ENCODE results near the gene RNF123. TPM values are rescaled to one million over a fixed set of nuclear protein-coding genes. Genes with fewer than 3 reads are reported as not detected.

The RNF123 gene
- total RNA-seq, 1 experiment from 2014 or later: 40.6 TPM

DNA sequence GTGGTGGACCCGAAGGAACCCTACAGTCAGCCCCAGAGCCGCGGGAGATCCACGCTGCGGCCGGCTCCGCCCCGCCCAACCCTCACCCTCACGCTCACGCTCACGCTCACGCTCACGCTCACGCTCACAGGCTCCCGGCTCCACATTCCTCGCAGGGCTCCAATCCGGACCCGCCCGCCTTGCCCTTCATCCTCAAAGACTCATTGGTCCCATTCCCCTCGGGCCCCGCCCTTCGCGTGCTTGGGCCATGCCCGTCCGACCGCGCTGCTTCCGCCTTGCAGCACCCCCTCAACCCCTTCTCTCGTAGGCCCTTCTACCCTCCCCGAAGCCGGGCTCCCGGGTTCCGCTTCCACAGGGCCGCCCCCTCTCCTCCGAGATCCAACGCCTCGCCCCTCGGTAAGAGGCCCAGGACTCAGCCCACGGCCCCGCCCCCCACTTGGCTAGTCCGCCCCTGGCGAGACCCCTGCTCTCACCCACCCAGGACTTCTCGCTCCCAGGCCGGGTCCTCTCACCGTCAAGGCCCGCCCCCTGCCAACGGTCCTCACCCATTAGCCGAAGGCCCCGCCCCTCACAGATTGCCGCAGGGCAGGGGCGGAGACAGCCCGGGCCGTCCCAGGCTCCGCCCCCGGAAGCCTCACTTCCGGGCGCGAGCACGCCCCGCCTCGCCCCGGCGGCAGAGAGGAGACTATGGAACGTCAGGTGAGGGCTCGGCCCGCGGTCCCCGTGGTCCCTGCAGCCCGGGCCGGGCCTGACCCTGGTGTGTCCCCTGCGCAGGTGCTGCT is 15.5 kb upstream of the RNF123 start, which contains the start of gene APEH:
APEH (plus strand) TSS at position 637 of the 782 bp plus-strand sequence; CDS start at position 688, 51 bp downstream.
- peak within 1 kb of the TSS; percentile 88 for H3K18ac ChIP-seq (ENCODE audit: insufficient read length, low read depth, low read length)
- Mint-ChIP-seq H3K4me3 (peak within 1 kb of the TSS; percentile 94 to 95), H3K9me3 (no peaks in the 10 kb centered on the region), H3K27me3 (ENCODE audit: low read depth) (no peaks in the 10 kb centered on the region; the same call in 1 of the 2 replicates), H3K4me1 (peaks cover 12 to 17% of the 10 kb centered on the region in 2 experiments), H3K27ac (peak within 1 kb of the TSS; percentile 93 to 99 (median 98)), H3K36me3 (ENCODE audit: insufficient read depth in 1 of 3, low read depth in 3 of 3) (peaks cover 23 to 30% (median 30%) of the 10 kb centered on the region in 3 experiments; a peak in 6 of 7 replicates)
- H4K20me1 ChIP-seq (ENCODE audit: control insufficient read depth, insufficient read depth, insufficient read length): no peaks in the 10 kb centered on the region
- no peak within 1 kb of the TSS for H2AFZ ChIP-seq (ENCODE audit: low read length)
- no peak within 1 kb of the TSS for H2BK120ac ChIP-seq (ENCODE audit: low read depth, low read length, poor library complexity, severe bottlenecking)
- no peak within 1 kb of the TSS for H2AK5ac ChIP-seq (ENCODE audit: insufficient read length, low read length)
- no peak within 1 kb of the TSS for H3K23ac ChIP-seq (ENCODE audit: insufficient read length, low read depth, low read length)
- H3K9me3 ChIP-seq (ENCODE audit: control insufficient read depth, low read depth, low read length): no peaks in the 10 kb centered on the region
- no peak within 1 kb of the TSS for H2BK5ac ChIP-seq (ENCODE audit: insufficient read length, low read length)
- H3K4me1 ChIP-seq (ENCODE audit: insufficient read depth, low read length): no peaks in the 10 kb centered on the region; the same call in 1 of the 2 replicates
- no peak within 1 kb of the TSS for H4K91ac ChIP-seq (ENCODE audit: insufficient read length, low read depth, low read length)
- no peaks in the 10 kb centered on the region; the same call in 1 of the 2 replicates for H3K79me2 ChIP-seq (ENCODE audit: insufficient read depth, low read length)
- H2BK12ac ChIP-seq (ENCODE audit: insufficient read length, low read depth, low read length): no peak within 1 kb of the TSS
- no peak within 1 kb of the TSS for H4K5ac ChIP-seq (ENCODE audit: insufficient read length, low read depth, low read length)
- H3K4ac ChIP-seq (ENCODE audit: low read depth, low read length): no peak within 1 kb of the TSS; the same call in 1 of the 2 replicates
- H2BK20ac ChIP-seq (ENCODE audit: low read depth, low read length, poor library complexity, severe bottlenecking): no peak within 1 kb of the TSS
- TF ChIP-seq, protein P1, sequence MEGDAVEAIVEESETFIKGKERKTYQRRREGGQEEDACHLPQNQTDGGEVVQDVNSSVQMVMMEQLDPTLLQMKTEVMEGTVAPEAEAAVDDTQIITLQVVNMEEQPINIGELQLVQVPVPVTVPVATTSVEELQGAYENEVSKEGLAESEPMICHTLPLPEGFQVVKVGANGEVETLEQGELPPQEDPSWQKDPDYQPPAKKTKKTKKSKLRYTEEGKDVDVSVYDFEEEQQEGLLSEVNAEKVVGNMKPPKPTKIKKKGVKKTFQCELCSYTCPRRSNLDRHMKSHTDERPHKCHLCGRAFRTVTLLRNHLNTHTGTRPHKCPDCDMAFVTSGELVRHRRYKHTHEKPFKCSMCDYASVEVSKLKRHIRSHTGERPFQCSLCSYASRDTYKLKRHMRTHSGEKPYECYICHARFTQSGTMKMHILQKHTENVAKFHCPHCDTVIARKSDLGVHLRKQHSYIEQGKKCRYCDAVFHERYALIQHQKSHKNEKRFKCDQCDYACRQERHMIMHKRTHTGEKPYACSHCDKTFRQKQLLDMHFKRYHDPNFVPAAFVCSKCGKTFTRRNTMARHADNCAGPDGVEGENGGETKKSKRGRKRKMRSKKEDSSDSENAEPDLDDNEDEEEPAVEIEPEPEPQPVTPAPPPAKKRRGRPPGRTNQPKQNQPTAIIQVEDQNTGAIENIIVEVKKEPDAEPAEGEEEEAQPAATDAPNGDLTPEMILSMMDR (conservative IDR thresholded peaks at IDR 0.05): no peak
- H3K56ac ChIP-seq (ENCODE audit: insufficient read length, low read depth, low read length): no peak within 1 kb of the TSS
- peak within 1 kb of the TSS; percentile 83 for H3K14ac ChIP-seq (ENCODE audit: insufficient read depth, low read length)
- H3K27me3 ChIP-seq (ENCODE audit: insufficient read depth, low read length): no peaks in the 10 kb centered on the region
- H3K27ac ChIP-seq (ENCODE audit: insufficient read length, low read depth, low read length): no peak within 1 kb of the TSS
- WGBS (ENCODE audit: extremely low coverage, insufficient read length, low lambda C conversion rate): no CpG with 5 or more reads among the region's 71 CpGs
- H4K8ac ChIP-seq (replicated peaks; ENCODE audit: insufficient read length, low read depth, low read length): no peak within 1 kb of the TSS
- peak; percentile 98 for DNase-seq
- no peak within 1 kb of the TSS for H2BK15ac ChIP-seq (ENCODE audit: low read depth, low read length)
- H3K79me1 ChIP-seq (ENCODE audit: insufficient read depth, low read depth, low read length, poor library complexity, severe bottlenecking): peaks cover 4% of the 10 kb centered on the region
- no peak within 1 kb of the TSS for H3T11ph ChIP-seq (ENCODE audit: low read length)
- peak within 1 kb of the TSS; percentile 52 for H3K9ac ChIP-seq (ENCODE audit: extremely low read depth, insufficient read length, low read length)
- H3K23me2 ChIP-seq (ENCODE audit: insufficient read length, low read depth, low read length, poor library complexity, severe bottlenecking): peaks cover 8% of the 10 kb centered on the region
- H3K4me2 ChIP-seq (ENCODE audit: insufficient read depth, insufficient read length, low read length): peak within 1 kb of the TSS; percentile 93

All from H9 (cell line).